ENCODE measurements around the gene KCTD11.

KCTD11 gene

GRCh38 chr17:7351665-7352502, at the start of gene KCTD11:
Gene KCTD11, plus strand, starts transcription at chr17:7352162.
- peak; percentile 76 to 82 for DNase-seq

GRCh38 chr17:7304179-7304578, 47.8 kb upstream of the KCTD11 start:
- no peak for DNase-seq

- peak; percentile 100 for DNase-seq
Observed at GRCh38 chr17:7306911-7307685, 44.9 kb upstream of the KCTD11 start, which contains the start of gene EIF5A. Gene EIF5A, plus strand, starts transcription at chr17:7307628. Its CDS starts 2,008 bp downstream, at chr17:7309636.

GRCh38 chr17:7307686-7308624, 44.0 kb upstream of the KCTD11 start:
- peak in 1 of 2 experiments; percentile 41 for DNase-seq

- DNase-seq: peak; percentile 53 to 77
Observed at GRCh38 chr17:7308625-7309433, 43.1 kb upstream of the KCTD11 start.

- no peak for DNase-seq
Observed at GRCh38 chr17:7309628-7310027, 42.3 kb upstream of the KCTD11 start.

GRCh38 chr17:7311110-7311705, 40.8 kb upstream of the KCTD11 start:
- DNase-seq: no peak

GRCh38 chr17:7312432-7313087, 39.4 kb upstream of the KCTD11 start:
- no peak for DNase-seq

- DNase-seq: peak in 1 of 2 experiments; percentile 40
Observed at GRCh38 chr17:7313088-7313889, 38.7 kb upstream of the KCTD11 start.

GRCh38 chr17:7313890-7314718, 37.9 kb upstream of the KCTD11 start:
- DNase-seq: no peak

- DNase-seq: peak; percentile 89 to 93
Observed at GRCh38 chr17:7314719-7315569, 37.0 kb upstream of the KCTD11 start, which contains the start of gene GPS2. Gene GPS2, minus strand, starts transcription at chr17:7315360. Its CDS starts 308 bp downstream, at chr17:7315052.

- peak in 1 of 2 experiments; percentile 23 for DNase-seq
Observed at GRCh38 chr17:7315570-7316235, 36.3 kb upstream of the KCTD11 start.

- no peak for DNase-seq
Observed at GRCh38 chr17:7317161-7317803, 34.7 kb upstream of the KCTD11 start.

- DNase-seq: no peak
Observed at GRCh38 chr17:7318121-7318860, 33.7 kb upstream of the KCTD11 start.

GRCh38 chr17:7321466-7321865, 30.5 kb upstream of the KCTD11 start:
- DNase-seq: no peak

Data from SHP77 (cell line).